GM12878 (cell line): ENCODE measurements around the gene CFAP141. TPM values are rescaled to one million over a fixed set of nuclear protein-coding genes. Genes with fewer than 3 reads are reported as not detected.

ENCODE experiments used
- ATAC-seq: fragments of 200-7000 bp; cut with Tn5 transposase; 3 replicates; pipeline ENCODE4 v1.9.1; 2020; ENCODE audit warnings: mild to moderate bottlenecking, moderate library complexity
- BruUV-seq: library from RNA; stranded (reverse); fragments of 400-500 nt; replicated peaks from 2 replicates; lab custom pipeline; 2021; lab: Mats Ljungman, UMichigan
- CTCF ChIA-PET: fragments of 300-600 bp; sonication (Branson Sonifier 250); formaldehyde crosslinking; extraction: SDS; loops from one replicate; lab custom pipeline; 2021; ENCODE audit warnings: inconsistent platforms; lab: Yijun Ruan, JAX
- POLR2A ChIA-PET: fragments of 350-600 bp; formaldehyde crosslinking; extraction: SDS; loops from one replicate; lab custom pipeline; 2021; ENCODE audit warnings: inconsistent platforms; lab: Charles Lee
- RAD21 ChIA-PET: fragments of 300-600 bp; sonication (Branson Sonifier 250); formaldehyde crosslinking; loops from one replicate; lab custom pipeline; 2023; ENCODE audit warnings: antibody characterized with exemption; ENCODE audit not compliant: unreplicated experiment; lab: Charles Lee
- SMC1A ChIA-PET: fragments of 300-600 bp; sonication (Branson Sonifier 250); formaldehyde crosslinking; loops from one replicate; lab custom pipeline; 2023; ENCODE audit not compliant: unreplicated experiment, uncharacterized antibody; lab: Charles Lee
- DNase-seq: peaks from one replicate; pipeline ENCODE4 v3.0.0-alpha.2; 2011; ENCODE audit warnings: low read depth, low spot score
- FAIRE-seq: peaks from 3 replicates; lab custom pipeline; 2011; peaks lifted over from hg19 to GRCh38; lab: Jason Lieb, UNC
- H2AFZ ChIP-seq: 2 replicates; pipeline ENCODE4 v1.6.0; 2011; ENCODE audit warnings: low read depth, low read length, control low read depth; ENCODE audit not compliant: control insufficient read depth
- H3K27ac ChIP-seq: 2 replicates; pipeline ENCODE4 v1.5.1; 2011; ENCODE audit warnings: control low read depth; ENCODE audit not compliant: control insufficient read depth, insufficient read depth
- H3K27me3 ChIP-seq, 2 experiments: replicated peaks in 1 of 2; 2 replicates each; pipeline versions ENCODE4 v1.6.0 to v1.6.1; 2011; ENCODE audit warnings: low read length in 1 of 2; ENCODE audit not compliant: control insufficient read depth in 2 of 2, insufficient read depth in 2 of 2
- H3K36me3 ChIP-seq, 2 experiments: 2 replicates each; pipeline ENCODE4 v1.5.1; 2011; ENCODE audit warnings: low read length in 1 of 2; ENCODE audit not compliant: control insufficient read depth in 2 of 2, insufficient read depth in 2 of 2
- H3K4me1 ChIP-seq: 2 replicates; pipeline ENCODE4 v1.6.1; 2011; ENCODE audit warnings: mild to moderate bottlenecking, low read length, moderate library complexity, mixed read lengths; ENCODE audit not compliant: control insufficient read depth, insufficient read depth
- H3K4me2 ChIP-seq: 2 replicates; pipeline ENCODE4 v1.6.0; 2011; ENCODE audit warnings: control low read depth; ENCODE audit not compliant: control insufficient read depth, insufficient read depth
- H3K4me3 ChIP-seq: fragments of 200-600 bp; sonication (generic); 2 replicates; pipeline ENCODE4 v1.5.1; 2016
- H3K79me2 ChIP-seq: 2 replicates; pipeline ENCODE4 v1.6.0; 2011; ENCODE audit warnings: low read length; ENCODE audit not compliant: control insufficient read depth, insufficient read depth
- H3K9ac ChIP-seq: 2 replicates; pipeline ENCODE4 v1.8.0; 2011; ENCODE audit warnings: low read length, control low read depth, mixed read lengths; ENCODE audit not compliant: control insufficient read depth, insufficient read depth
- H3K9me3 ChIP-seq: replicated peaks from 3 replicates; pipeline ENCODE4 v1.5.1; 2011; ENCODE audit warnings: mild to moderate bottlenecking, low read length; ENCODE audit not compliant: control insufficient read depth, insufficient read depth
- H4K20me1 ChIP-seq: 2 replicates; pipeline ENCODE4 v1.6.0; 2011; ENCODE audit not compliant: control insufficient read depth, insufficient read depth
- E2F8 ChIP-seq: fragments of 450-650 bp; IDR thresholded peaks from 2 replicates; pipeline ENCODE4 v1.6.1; 2018; ENCODE audit warnings: mild to moderate bottlenecking, low read depth, moderate library complexity; ENCODE audit not compliant: partially characterized antibody
- HDGF ChIP-seq: fragments of 450-650 bp; IDR thresholded peaks from 2 replicates; pipeline ENCODE4 v1.6.1; 2016; ENCODE audit warnings: antibody characterized with exemption
- KAT2A ChIP-seq: conservative IDR thresholded peaks from 2 replicates; pipeline ENCODE4 v1.6.1; 2011; ENCODE audit warnings: low read depth, low read length; ENCODE audit not compliant: control insufficient read depth
- KLF5 ChIP-seq: fragments of 450-650 bp; IDR thresholded peaks from 2 replicates; pipeline ENCODE4 v1.6.1; 2014; ENCODE audit warnings: mild to moderate bottlenecking; ENCODE audit not compliant: partially characterized antibody
- MXI1 ChIP-seq: fragments of 150-350 bp; IDR thresholded peaks from 2 replicates; pipeline ENCODE4 v1.6.1; 2011; ENCODE audit warnings: low read depth, mild to moderate bottlenecking, inconsistent platforms, low read length, improper control_type of control experiment
- SIX5 ChIP-seq: IDR thresholded peaks from 2 replicates; pipeline ENCODE4 v1.6.1; 2011; ENCODE audit warnings: mild to moderate bottlenecking, low read depth, low read length, moderate library complexity; ENCODE audit not compliant: severe bottlenecking
- USF2 ChIP-seq: IDR thresholded peaks from 2 replicates; pipeline ENCODE4 v1.6.1; 2011; ENCODE audit warnings: low read depth, low read length, improper control_type of control experiment, borderline replicate concordance
- YY1 ChIP-seq: IDR thresholded peaks from 2 replicates; pipeline ENCODE4 v1.6.1; 2011; ENCODE audit warnings: low read depth, mild to moderate bottlenecking, low read length
- ZBTB4 ChIP-seq: fragments of 450-650 bp; formaldehyde crosslinking; IDR thresholded peaks from 2 replicates; pipeline ENCODE4 v1.4.0; 2022; ENCODE audit warnings: mild to moderate bottlenecking, moderate library complexity
- WGBS: methylation state at CpG from one replicate; pipeline ENCODE4 v1.1.6; 2016; ENCODE audit warnings: low lambda C conversion rate; ENCODE audit not compliant: insufficient replicate concordance, insufficient coverage; ENCODE audit errors: missing lambda C conversion rate; 5-methylcytosine and 5-hydroxymethylcytosine counted together
- in situ Hi-C: fragments of 300-500 bp; cut with MboI; formaldehyde crosslinking; loops from 9 replicates; pipeline ENCODE4 v1.14.3; 2018; ENCODE audit warnings: mixed read lengths
- intact Hi-C: fragments of 100-400 bp; cut with micrococcal nuclease; formaldehyde crosslinking; loops from one replicate; pipeline ENCODE4 v1.14.2; 2022; ENCODE audit not compliant: unreplicated experiment
- polyA plus RNA-seq, 11 experiments: library from polyadenylated mRNA; depleted of rRNA in 4 of 11; unstranded in 6 of 11; stranded (reverse) in 5 of 11; fragments of >200 nt; fragmentation: Nextera tagmentation in 4 of 11; fragmentation: Illumina TruSeq in 1 of 11; extraction: Ambion mirVana in 4 of 11; extraction: Trizol in 1 of 11; gene quantifications; 1 replicate in 1 of 11; 2 replicates in 10 of 11; pipeline versions ENCODE4 v1.2.1 to v1.2.3, GENCODE V29; 2011 to 2016; ENCODE audit warnings: inconsistent platforms in 2 of 11, missing spikeins in 2 of 11, low read depth in 1 of 11
- total RNA-seq, 4 experiments: library from RNA; depleted of rRNA in 3 of 4; stranded (reverse); fragments of >200 nt in 3 of 4; fragmentation: Illumina TruSeq in 1 of 4; extraction: Trizol in 1 of 4; gene quantifications; 2 replicates each; pipeline versions ENCODE4 v1.2.1 to v1.2.3, GENCODE V29; 2013 to 2021

CFAP141 gene
- total and polyA plus RNA-seq, 10 of the 15 experiments (the other 5 are each of a cell fraction or from before 2014, with no cell fraction given) = not detected

GRCh38 chr1:154220970-154221277, 14.8 kb upstream of the CFAP141 start:
- BruUV-seq = no TSS peak
- no peak overlapping the region for H2AFZ ChIP-seq
- peaks cover 21% of the 10 kb centered on the region for H3K4me1 ChIP-seq
- ATAC-seq (no peak), DNase-seq (no peak), FAIRE-seq (no peak)
- in situ Hi-C loops = no loop called here
- ChIA-PET SMC1A (interaction anchor here (0.6 to 1.1 kb wide), 2 partner anchors 28 to 246 kb away, joined by 3 to 4 read pairs; partner anchors contain the start of gene TPM3), POLR2A (interaction anchor here (0.5 to 2.8 kb wide), 8 partner anchors 25 to 261 kb away, joined by 3 to 13 read pairs (median 5); partner anchors contain the start of genes HAX1 and RPS27), CTCF (interaction anchor here (0.6 to 4.6 kb wide), 6 partner anchors 22 to 777 kb away, joined by 3 to 29 read pairs (median 4); no protein-coding TSS in a partner anchor), RAD21 (interaction anchor here (1.0 to 2.2 kb wide), 4 partner anchors 43 to 649 kb away, joined by 3 to 12 read pairs (median 4); partner anchors contain the start of genes HAX1 and KCNN3)
- H3K36me3 ChIP-seq = peaks cover 0 to 19% of the 10 kb centered on the region in 2 experiments; a peak in 2 of 4 replicates
- H3K4me3 ChIP-seq = peak overlapping the region; percentile 99
- no peak overlapping the region for H3K4me2 ChIP-seq
- WGBS = 3% methylated on average over 11 of the region's 33 CpGs
- TF ChIP-seq YY1 (peak; percentile 62; the same call in 1 of the 2 replicates), KAT2A (no peak), USF2 (no peak), MXI1 (no peak), E2F8 (no peak), ZBTB4 (CRISPR knock-in tag) (0 out of 2 replicates have a peak, but pooled peaks have one; percentile 35), HDGF (no peak), KLF5 (no peak), SIX5 (no peak)
- no peaks in the 10 kb centered on the region; the same call in 1 of the 2 replicates for H4K20me1 ChIP-seq
- H3K27ac ChIP-seq = peak overlapping the region; percentile 94
- H3K9ac ChIP-seq = peak overlapping the region; percentile 95
- peaks cover 91% of the 10 kb centered on the region for H3K79me2 ChIP-seq
- no peaks in the 10 kb centered on the region for H3K9me3 ChIP-seq
- no peaks in the 10 kb centered on the region for H3K27me3 ChIP-seq
- intact Hi-C loops = loop anchor here (2.0 kb wide), 1 partner anchor 38 kb away; no protein-coding TSS in a partner anchor
